Stimulated activated memory B cell treated with anti-CD40 and anti-IgM and Interleukin-4, amounts not matched to agents 10 μg/mL and 1 μg/mL and 100 μg/mL, for 72 hours (primary cell): Measurements from ENCODE around the gene MPND.

Experiments used
- ATAC-seq: fragments of 150-1000 bp; cut with Tn5 transposase; 2 replicates; pipeline ENCODE4 v1.10.0; 2021
- H3K27ac Mint-ChIP-seq: one replicate; pipeline ENCODE4 v1.8.0; 2022; ENCODE audit warnings: mild to moderate bottlenecking, mixed read lengths
- H3K27me3 Mint-ChIP-seq: one replicate; pipeline ENCODE4 v1.8.0; 2022; ENCODE audit warnings: mixed read lengths
- H3K36me3 Mint-ChIP-seq: one replicate; pipeline ENCODE4 v1.8.0; 2022; ENCODE audit warnings: mixed read lengths
- H3K4me1 Mint-ChIP-seq: one replicate; pipeline ENCODE4 v1.8.0; 2022; ENCODE audit warnings: mixed read lengths
- H3K4me3 Mint-ChIP-seq: one replicate; pipeline ENCODE4 v1.8.0; 2022; ENCODE audit warnings: mild to moderate bottlenecking, moderate library complexity, mixed read lengths
- H3K9me3 Mint-ChIP-seq: one replicate; pipeline ENCODE4 v1.8.0; 2022; ENCODE audit warnings: mixed read lengths

The MPND gene

GRCh38 chr19:4405977-4406376 is 62.6 kb downstream of the MPND start:
- Mint-ChIP-seq H3K4me1 (peaks cover 26% of the 10 kb centered on the region), H3K27me3 (no peaks in the 10 kb centered on the region), H3K36me3 (peaks cover 18% of the 10 kb centered on the region), H3K9me3 (no peaks in the 10 kb centered on the region), H3K4me3 (no peak overlapping the region), H3K27ac (no peak overlapping the region)
- ATAC-seq = no peak

DNA sequence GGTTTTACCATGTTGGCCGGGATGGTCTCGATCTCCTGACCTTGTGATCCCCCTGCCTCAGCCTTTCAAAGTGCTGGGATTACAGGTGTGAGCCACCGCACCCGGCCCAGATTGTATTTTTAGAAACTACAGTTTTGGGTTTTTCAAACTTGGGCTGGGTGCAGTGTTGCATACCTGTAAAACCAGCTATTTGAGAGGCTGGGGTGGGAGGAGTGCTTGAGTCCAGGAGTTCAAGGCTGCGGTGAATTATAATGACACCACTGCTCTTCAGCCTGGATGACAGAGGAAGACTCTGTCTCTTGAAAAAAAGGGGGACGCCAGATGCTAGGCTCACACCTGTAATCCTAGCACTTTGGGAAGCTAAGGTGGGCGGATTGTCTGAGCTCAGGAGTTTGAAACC is 63.3 kb downstream of the MPND start:
- Mint-ChIP-seq H3K4me1 (peaks cover 20% of the 10 kb centered on the region), H3K36me3 (peaks cover 18% of the 10 kb centered on the region), H3K9me3 (no peaks in the 10 kb centered on the region), H3K27me3 (no peaks in the 10 kb centered on the region), H3K4me3 (no peak overlapping the region), H3K27ac (no peak overlapping the region)
- ATAC-seq = no peak

DNA sequence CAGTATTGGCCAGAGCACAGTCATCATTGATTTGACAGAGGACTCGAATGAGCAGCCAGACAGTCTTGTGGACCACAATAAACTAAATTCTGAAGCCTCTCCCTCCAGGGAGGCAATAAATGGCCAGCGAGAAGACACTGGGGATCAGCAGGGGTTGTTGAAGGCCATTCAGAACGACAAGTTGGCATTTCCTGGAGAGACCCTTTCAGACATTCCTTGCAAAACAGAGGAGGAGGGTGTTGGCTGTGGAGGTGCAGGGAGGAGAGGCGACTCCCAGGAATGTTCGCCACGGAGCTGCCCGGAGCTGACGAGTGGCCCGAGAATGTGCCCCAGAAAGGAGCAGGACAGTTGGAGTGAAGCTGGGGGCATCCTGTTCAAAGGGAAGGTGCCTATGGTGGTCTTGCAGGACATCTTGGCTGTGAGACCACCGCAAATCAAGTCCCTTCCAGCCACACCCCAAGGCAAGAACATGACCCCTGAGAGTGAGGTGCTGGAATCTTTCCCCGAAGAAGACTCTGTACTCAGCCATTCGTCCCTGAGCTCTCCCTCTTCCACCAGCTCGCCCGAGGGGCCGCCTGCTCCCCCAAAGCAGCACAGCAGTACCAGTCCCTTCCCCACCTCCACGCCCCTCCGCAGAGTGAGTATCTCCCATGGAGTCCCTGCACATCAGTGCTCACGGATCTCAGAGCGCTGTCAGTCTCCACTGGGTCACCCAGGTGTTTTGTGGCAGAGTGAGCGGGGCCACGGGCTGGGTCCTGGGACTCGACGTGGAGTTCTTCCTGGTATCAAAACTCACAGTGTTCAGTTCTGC is 66.0 kb downstream of the MPND start:
- H3K36me3 Mint-ChIP-seq = peaks cover 31% of the 10 kb centered on the region
- H3K4me3 Mint-ChIP-seq = no peak overlapping the region
- no peak overlapping the region for H3K27ac Mint-ChIP-seq
- no peak for ATAC-seq
- no peaks in the 10 kb centered on the region for H3K9me3 Mint-ChIP-seq
- peaks cover 6% of the 10 kb centered on the region for H3K4me1 Mint-ChIP-seq
- no peaks in the 10 kb centered on the region for H3K27me3 Mint-ChIP-seq
